ENCODE measurements around the gene JARID2. TPM values are rescaled to one million over a fixed set of nuclear protein-coding genes. Genes with fewer than 3 reads are reported as not detected.

The JARID2 gene
- total RNA-seq, 2 experiments from 2014 or later, result 19.0 to 19.5 TPM

DNA sequence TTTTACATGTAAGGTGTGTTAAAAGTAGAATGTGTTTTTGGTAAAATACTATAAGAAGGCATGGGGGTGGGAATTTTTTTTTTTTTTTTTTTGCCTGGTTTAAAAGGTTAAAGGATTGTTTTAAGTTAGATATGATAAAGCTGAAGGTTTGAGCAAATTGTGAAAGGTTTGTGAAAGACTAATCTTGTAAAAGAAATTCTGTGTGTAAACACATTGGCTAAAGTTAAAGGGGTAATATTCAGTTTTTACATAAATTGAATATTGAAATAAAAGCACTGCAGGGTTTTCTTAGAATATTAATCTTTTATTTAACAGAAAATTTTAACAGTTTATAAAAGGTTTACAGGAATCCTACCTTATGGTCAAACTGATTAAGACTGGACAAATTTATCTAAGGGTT lies 311.3 kb downstream of the JARID2 start:
- Histone ChIP-seq H3K9me3 (ENCODE audit: low read length) (no peaks in the 10 kb centered on the region), H3K79me2 (ENCODE audit: insufficient read depth, low read depth, low read length) (no peaks in the 10 kb centered on the region), H2AFZ (ENCODE audit: low read length) (no peak overlapping the region), H3K4me3 (ENCODE audit: low read depth, low read length, poor library complexity, severe bottlenecking) (no peak overlapping the region), H4K20me1 (ENCODE audit: insufficient read depth, low read length) (no peaks in the 10 kb centered on the region), H3K4me1 (ENCODE audit: insufficient read depth, low read length, poor library complexity, severe bottlenecking) (peaks cover 6% of the 10 kb centered on the region), H3K36me3 (ENCODE audit: insufficient read depth, low read length) (no peaks in the 10 kb centered on the region), H3K27ac (ENCODE audit: low read depth, low read length, poor library complexity, severe bottlenecking) (no peak overlapping the region), H3K9me2 (ENCODE audit: insufficient read depth, low read length) (no peaks in the 10 kb centered on the region), H3K4me2 (ENCODE audit: low read length) (no peak overlapping the region)
- BruUV-seq (replicated peaks), result no TSS peak
- ChIA-PET POLR2A (interaction anchor here (0.5 to 0.7 kb wide), 6 partner anchors 10 to 1745 kb away, joined by 3 to 8 read pairs (median 4); no protein-coding TSS in a partner anchor), CTCF (ENCODE audit: unreplicated experiment) (no interaction called here)
- DNase-seq (ENCODE audit: low spot score), result no peak
- TF ChIP-seq EZH2phosphoT487 (IDR thresholded peaks at IDR 0.05; ENCODE audit: borderline replicate concordance, low read depth, low read length), result no peak
- TF ChIP-seq, protein P1, sequence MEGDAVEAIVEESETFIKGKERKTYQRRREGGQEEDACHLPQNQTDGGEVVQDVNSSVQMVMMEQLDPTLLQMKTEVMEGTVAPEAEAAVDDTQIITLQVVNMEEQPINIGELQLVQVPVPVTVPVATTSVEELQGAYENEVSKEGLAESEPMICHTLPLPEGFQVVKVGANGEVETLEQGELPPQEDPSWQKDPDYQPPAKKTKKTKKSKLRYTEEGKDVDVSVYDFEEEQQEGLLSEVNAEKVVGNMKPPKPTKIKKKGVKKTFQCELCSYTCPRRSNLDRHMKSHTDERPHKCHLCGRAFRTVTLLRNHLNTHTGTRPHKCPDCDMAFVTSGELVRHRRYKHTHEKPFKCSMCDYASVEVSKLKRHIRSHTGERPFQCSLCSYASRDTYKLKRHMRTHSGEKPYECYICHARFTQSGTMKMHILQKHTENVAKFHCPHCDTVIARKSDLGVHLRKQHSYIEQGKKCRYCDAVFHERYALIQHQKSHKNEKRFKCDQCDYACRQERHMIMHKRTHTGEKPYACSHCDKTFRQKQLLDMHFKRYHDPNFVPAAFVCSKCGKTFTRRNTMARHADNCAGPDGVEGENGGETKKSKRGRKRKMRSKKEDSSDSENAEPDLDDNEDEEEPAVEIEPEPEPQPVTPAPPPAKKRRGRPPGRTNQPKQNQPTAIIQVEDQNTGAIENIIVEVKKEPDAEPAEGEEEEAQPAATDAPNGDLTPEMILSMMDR (conservative IDR thresholded peaks at IDR 0.05; ENCODE audit: low read length), result no peak
- intact Hi-C loops (cut with micrococcal nuclease; ENCODE audit: unreplicated experiment), result no loop called here

GRCh38 chr6:15560713-15561112 lies 314.8 kb downstream of the JARID2 start:
- Histone ChIP-seq H3K9me2 (ENCODE audit: insufficient read depth, low read length) (no peaks in the 10 kb centered on the region), H2AFZ (ENCODE audit: low read length) (no peak overlapping the region), H3K27ac (ENCODE audit: low read depth, low read length, poor library complexity, severe bottlenecking) (no peak overlapping the region), H3K4me3 (ENCODE audit: low read depth, low read length, poor library complexity, severe bottlenecking) (no peak overlapping the region), H3K79me2 (ENCODE audit: insufficient read depth, low read depth, low read length) (no peaks in the 10 kb centered on the region), H3K4me1 (ENCODE audit: insufficient read depth, low read length, poor library complexity, severe bottlenecking) (no peaks in the 10 kb centered on the region), H3K4me2 (ENCODE audit: low read length) (no peak overlapping the region), H4K20me1 (ENCODE audit: insufficient read depth, low read length) (no peaks in the 10 kb centered on the region), H3K36me3 (ENCODE audit: insufficient read depth, low read length) (no peaks in the 10 kb centered on the region), H3K9me3 (ENCODE audit: low read length) (no peaks in the 10 kb centered on the region)
- intact Hi-C loops (cut with micrococcal nuclease; ENCODE audit: unreplicated experiment), result no loop called here
- ChIA-PET CTCF (ENCODE audit: unreplicated experiment) (no interaction called here), POLR2A (no interaction called here)
- BruUV-seq (replicated peaks), result no TSS peak
- DNase-seq (ENCODE audit: low spot score), result no peak
- TF ChIP-seq EZH2phosphoT487 (IDR thresholded peaks at IDR 0.05; ENCODE audit: borderline replicate concordance, low read depth, low read length), result no peak
- TF ChIP-seq, protein P1 (conservative IDR thresholded peaks at IDR 0.05; ENCODE audit: low read length), result no peak

DNA sequence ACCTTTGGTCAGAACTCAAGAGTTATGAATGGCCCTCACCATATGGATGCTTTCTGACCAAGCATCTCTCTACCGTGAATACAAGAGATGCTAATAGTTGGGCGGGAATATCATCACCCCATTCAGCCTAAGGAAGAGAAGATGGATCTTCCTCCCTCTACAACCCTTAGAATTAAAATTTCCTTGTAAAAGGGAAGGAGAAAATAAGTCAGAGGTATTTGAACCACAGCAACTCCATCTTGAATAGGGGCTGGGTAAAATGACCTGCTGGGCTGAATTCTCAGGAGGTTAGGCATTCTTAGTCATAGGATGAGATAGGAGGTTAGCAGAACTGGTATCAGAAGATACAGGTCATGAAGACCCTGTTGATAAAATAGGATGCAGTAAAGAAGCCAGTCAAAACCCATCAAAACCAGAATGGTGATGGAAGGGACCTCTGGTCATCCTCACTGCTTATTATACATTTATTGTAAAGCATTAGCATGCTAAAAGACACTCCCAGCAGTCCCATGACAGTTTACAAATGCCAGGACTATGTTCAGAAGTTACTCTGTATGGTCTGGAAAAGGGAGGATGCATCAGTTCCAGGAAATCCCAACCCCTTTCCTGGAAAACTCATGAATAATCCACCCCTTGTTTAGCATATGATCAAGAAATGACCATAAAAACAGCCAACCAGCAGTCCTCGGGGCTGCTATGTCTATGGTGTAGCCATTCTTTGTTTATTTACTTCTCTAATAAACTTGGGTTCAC lies 315.8 kb downstream of the JARID2 start:
- Histone ChIP-seq H4K20me1 (ENCODE audit: insufficient read depth, low read length) (no peaks in the 10 kb centered on the region), H3K9me3 (ENCODE audit: low read length) (no peaks in the 10 kb centered on the region), H3K79me2 (ENCODE audit: insufficient read depth, low read depth, low read length) (no peaks in the 10 kb centered on the region), H3K4me1 (ENCODE audit: insufficient read depth, low read length, poor library complexity, severe bottlenecking) (no peaks in the 10 kb centered on the region), H3K4me3 (ENCODE audit: low read depth, low read length, poor library complexity, severe bottlenecking) (no peak overlapping the region), H3K36me3 (ENCODE audit: insufficient read depth, low read length) (no peaks in the 10 kb centered on the region), H3K27ac (ENCODE audit: low read depth, low read length, poor library complexity, severe bottlenecking) (no peak overlapping the region), H3K4me2 (ENCODE audit: low read length) (no peak overlapping the region), H3K9me2 (ENCODE audit: insufficient read depth, low read length) (no peaks in the 10 kb centered on the region), H2AFZ (ENCODE audit: low read length) (no peak overlapping the region)
- ChIA-PET CTCF (ENCODE audit: unreplicated experiment) (no interaction called here), POLR2A (no interaction called here)
- no peak for DNase-seq (ENCODE audit: low spot score)
- TF ChIP-seq, protein P1 (conservative IDR thresholded peaks at IDR 0.05; ENCODE audit: low read length), result no peak
- BruUV-seq (replicated peaks), result no TSS peak
- intact Hi-C loops (cut with micrococcal nuclease; ENCODE audit: unreplicated experiment), result no loop called here
